HG03442 (cell line): ENCODE results near the gene PTPRD.

Source experiments
- ATAC-seq: cut with Tn5 transposase; IDR thresholded peaks from one replicate; pipeline ENCODE4 v1.9.1; 2021; ENCODE audit warnings: mild to moderate bottlenecking, moderate library complexity; ENCODE audit not compliant: unreplicated experiment

PTPRD gene

GRCh38 chr9:8855046-8855445 lies 1757.8 kb downstream of the PTPRD start:
- ATAC-seq, result no peak

- ATAC-seq, result no peak
Measured at GRCh38 chr9:8852301-8852864, 1760.4 kb downstream of the PTPRD start.

GRCh38 chr9:8850914-8851313 lies 1761.9 kb downstream of the PTPRD start:
- ATAC-seq, result no peak

- no peak for ATAC-seq
Measured at GRCh38 chr9:8845808-8846207, 1767.0 kb downstream of the PTPRD start.

- ATAC-seq, result no peak
Measured at GRCh38 chr9:8845376-8845775, 1767.4 kb downstream of the PTPRD start.

GRCh38 chr9:8844549-8844948 lies 1768.3 kb downstream of the PTPRD start:
- ATAC-seq, result no peak

GRCh38 chr9:8842402-8843193 lies 1770.2 kb downstream of the PTPRD start:
- ATAC-seq, result no peak

- ATAC-seq, result no peak
Measured at GRCh38 chr9:8838136-8838535, 1774.7 kb downstream of the PTPRD start.

GRCh38 chr9:8835291-8835690 lies 1777.5 kb downstream of the PTPRD start:
- no peak for ATAC-seq

GRCh38 chr9:8832955-8833354 lies 1779.8 kb downstream of the PTPRD start:
- no peak for ATAC-seq

GRCh38 chr9:8832386-8832785 lies 1780.4 kb downstream of the PTPRD start:
- ATAC-seq, result no peak

- no peak for ATAC-seq
Measured at GRCh38 chr9:8831568-8831967, 1781.2 kb downstream of the PTPRD start.

- no peak for ATAC-seq
Measured at GRCh38 chr9:8826281-8826680, 1786.5 kb downstream of the PTPRD start.

GRCh38 chr9:8825585-8826147 lies 1787.1 kb downstream of the PTPRD start:
- ATAC-seq, result no peak

- no peak for ATAC-seq
Measured at GRCh38 chr9:8823131-8823895, 1789.5 kb downstream of the PTPRD start.

GRCh38 chr9:8822667-8823025 lies 1790.2 kb downstream of the PTPRD start:
- ATAC-seq, result no peak

- no peak for ATAC-seq
Measured at GRCh38 chr9:8821910-8822666, 1790.7 kb downstream of the PTPRD start.

GRCh38 chr9:8817335-8817734 lies 1795.5 kb downstream of the PTPRD start:
- no peak for ATAC-seq

- ATAC-seq, result no peak
Measured at GRCh38 chr9:8816361-8816760, 1796.4 kb downstream of the PTPRD start.

GRCh38 chr9:8815931-8816330 lies 1796.9 kb downstream of the PTPRD start:
- no peak for ATAC-seq

- no peak for ATAC-seq
Measured at GRCh38 chr9:8815219-8815618, 1797.6 kb downstream of the PTPRD start.
